Measurements from ENCODE around the gene NFATC1.

- TF ChIP-seq, protein P1, sequence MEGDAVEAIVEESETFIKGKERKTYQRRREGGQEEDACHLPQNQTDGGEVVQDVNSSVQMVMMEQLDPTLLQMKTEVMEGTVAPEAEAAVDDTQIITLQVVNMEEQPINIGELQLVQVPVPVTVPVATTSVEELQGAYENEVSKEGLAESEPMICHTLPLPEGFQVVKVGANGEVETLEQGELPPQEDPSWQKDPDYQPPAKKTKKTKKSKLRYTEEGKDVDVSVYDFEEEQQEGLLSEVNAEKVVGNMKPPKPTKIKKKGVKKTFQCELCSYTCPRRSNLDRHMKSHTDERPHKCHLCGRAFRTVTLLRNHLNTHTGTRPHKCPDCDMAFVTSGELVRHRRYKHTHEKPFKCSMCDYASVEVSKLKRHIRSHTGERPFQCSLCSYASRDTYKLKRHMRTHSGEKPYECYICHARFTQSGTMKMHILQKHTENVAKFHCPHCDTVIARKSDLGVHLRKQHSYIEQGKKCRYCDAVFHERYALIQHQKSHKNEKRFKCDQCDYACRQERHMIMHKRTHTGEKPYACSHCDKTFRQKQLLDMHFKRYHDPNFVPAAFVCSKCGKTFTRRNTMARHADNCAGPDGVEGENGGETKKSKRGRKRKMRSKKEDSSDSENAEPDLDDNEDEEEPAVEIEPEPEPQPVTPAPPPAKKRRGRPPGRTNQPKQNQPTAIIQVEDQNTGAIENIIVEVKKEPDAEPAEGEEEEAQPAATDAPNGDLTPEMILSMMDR (IDR thresholded peaks at IDR 0.05) = no peak
- TF ChIP-seq POLR2AphosphoS5 (IDR thresholded peaks at IDR 0.05) (no peak), POLR2A (IDR thresholded peaks at IDR 0.05) (no peak), EP300 (IDR thresholded peaks at IDR 0.05; ENCODE audit: low read depth) (no peak)
These were observed 124.2 kb downstream of the NFATC1 start for GRCh38 chr18:79519751-79520477.

Data from transverse colon (tissue), 4 donors.